ENCODE results near the gene CRIM1.

Gene CRIM1

GRCh38 chr2:36389577-36389976 lies 34.0 kb downstream of the CRIM1 start:
- no peak overlapping the region for H3K27ac ChIP-seq
- ChIA-PET CTCF (no interaction called here), POLR2A (ENCODE audit: low non-redundant PET) (no interaction called here)
- DNase-seq (ENCODE audit: low spot score), result no peak
- no peak for TF ChIP-seq CTCF (conservative IDR thresholded peaks at IDR 0.05; ENCODE audit: low read depth)

GRCh38 chr2:36392571-36393255 lies 37.1 kb downstream of the CRIM1 start:
- H3K27ac ChIP-seq, result no peak overlapping the region
- CTCF ChIA-PET, result no interaction called here
- TF ChIP-seq CTCF (conservative IDR thresholded peaks at IDR 0.05; ENCODE audit: low read depth), result no peak
- no peak for DNase-seq (ENCODE audit: low spot score)
- POLR2A ChIA-PET (ENCODE audit: low non-redundant PET), result no interaction called here

- ChIA-PET CTCF (interaction anchor here (0.6 kb wide), 1 partner anchor 37 kb away, joined by 3 read pairs; no protein-coding TSS in a partner anchor), POLR2A (ENCODE audit: low non-redundant PET) (no interaction called here)
- no peak overlapping the region for H3K27ac ChIP-seq
- no peak for TF ChIP-seq CTCF (conservative IDR thresholded peaks at IDR 0.05; ENCODE audit: low read depth)
- DNase-seq (ENCODE audit: low spot score), result no peak
These were observed 38.2 kb downstream of the CRIM1 start for GRCh38 chr2:36393738-36394256.

- ChIA-PET CTCF (interaction anchor here (0.7 kb wide), 1 partner anchor 673 kb away, joined by 6 read pairs; no protein-coding TSS in a partner anchor), POLR2A (ENCODE audit: low non-redundant PET) (no interaction called here)
- no peak for TF ChIP-seq CTCF (conservative IDR thresholded peaks at IDR 0.05; ENCODE audit: low read depth)
- no peak overlapping the region for H3K27ac ChIP-seq
- DNase-seq (ENCODE audit: low spot score), result no peak
These were observed 39.2 kb downstream of the CRIM1 start for GRCh38 chr2:36394804-36395203.

GRCh38 chr2:36395866-36396265 lies 40.3 kb downstream of the CRIM1 start:
- ChIA-PET CTCF (interaction anchor here (0.6 to 0.7 kb wide), 2 partner anchors 63 to 78 kb away, joined by 3 to 4 read pairs; no protein-coding TSS in a partner anchor), POLR2A (ENCODE audit: low non-redundant PET) (no interaction called here)
- no peak for DNase-seq (ENCODE audit: low spot score)
- TF ChIP-seq CTCF (conservative IDR thresholded peaks at IDR 0.05; ENCODE audit: low read depth), result no peak
- peak overlapping the region; percentile 42; the same call in 1 of the 2 replicates for H3K27ac ChIP-seq

GRCh38 chr2:36396878-36397539 lies 41.4 kb downstream of the CRIM1 start:
- DNase-seq (ENCODE audit: low spot score), result no peak
- POLR2A ChIA-PET (ENCODE audit: low non-redundant PET), result no interaction called here
- CTCF ChIA-PET, result no interaction called here
- H3K27ac ChIP-seq, result 0 out of 2 replicates have a peak overlapping the region, but pooled peaks have one; percentile 28
- TF ChIP-seq CTCF (conservative IDR thresholded peaks at IDR 0.05; ENCODE audit: low read depth), result no peak

Measured in RWPE1 (cell line).